CD4-positive, alpha-beta T cell treated with Interferon gamma for 1 hour (primary cell): ENCODE data around the gene AFDN.

ENCODE experiments used
- DNase-seq: peaks from one replicate; pipeline ENCODE4 v3.0.0-alpha.2; 2020

The AFDN gene, protein sequence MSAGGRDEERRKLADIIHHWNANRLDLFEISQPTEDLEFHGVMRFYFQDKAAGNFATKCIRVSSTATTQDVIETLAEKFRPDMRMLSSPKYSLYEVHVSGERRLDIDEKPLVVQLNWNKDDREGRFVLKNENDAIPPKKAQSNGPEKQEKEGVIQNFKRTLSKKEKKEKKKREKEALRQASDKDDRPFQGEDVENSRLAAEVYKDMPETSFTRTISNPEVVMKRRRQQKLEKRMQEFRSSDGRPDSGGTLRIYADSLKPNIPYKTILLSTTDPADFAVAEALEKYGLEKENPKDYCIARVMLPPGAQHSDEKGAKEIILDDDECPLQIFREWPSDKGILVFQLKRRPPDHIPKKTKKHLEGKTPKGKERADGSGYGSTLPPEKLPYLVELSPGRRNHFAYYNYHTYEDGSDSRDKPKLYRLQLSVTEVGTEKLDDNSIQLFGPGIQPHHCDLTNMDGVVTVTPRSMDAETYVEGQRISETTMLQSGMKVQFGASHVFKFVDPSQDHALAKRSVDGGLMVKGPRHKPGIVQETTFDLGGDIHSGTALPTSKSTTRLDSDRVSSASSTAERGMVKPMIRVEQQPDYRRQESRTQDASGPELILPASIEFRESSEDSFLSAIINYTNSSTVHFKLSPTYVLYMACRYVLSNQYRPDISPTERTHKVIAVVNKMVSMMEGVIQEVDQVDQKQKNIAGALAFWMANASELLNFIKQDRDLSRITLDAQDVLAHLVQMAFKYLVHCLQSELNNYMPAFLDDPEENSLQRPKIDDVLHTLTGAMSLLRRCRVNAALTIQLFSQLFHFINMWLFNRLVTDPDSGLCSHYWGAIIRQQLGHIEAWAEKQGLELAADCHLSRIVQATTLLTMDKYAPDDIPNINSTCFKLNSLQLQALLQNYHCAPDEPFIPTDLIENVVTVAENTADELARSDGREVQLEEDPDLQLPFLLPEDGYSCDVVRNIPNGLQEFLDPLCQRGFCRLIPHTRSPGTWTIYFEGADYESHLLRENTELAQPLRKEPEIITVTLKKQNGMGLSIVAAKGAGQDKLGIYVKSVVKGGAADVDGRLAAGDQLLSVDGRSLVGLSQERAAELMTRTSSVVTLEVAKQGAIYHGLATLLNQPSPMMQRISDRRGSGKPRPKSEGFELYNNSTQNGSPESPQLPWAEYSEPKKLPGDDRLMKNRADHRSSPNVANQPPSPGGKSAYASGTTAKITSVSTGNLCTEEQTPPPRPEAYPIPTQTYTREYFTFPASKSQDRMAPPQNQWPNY (N-terminal part only)

DNA sequence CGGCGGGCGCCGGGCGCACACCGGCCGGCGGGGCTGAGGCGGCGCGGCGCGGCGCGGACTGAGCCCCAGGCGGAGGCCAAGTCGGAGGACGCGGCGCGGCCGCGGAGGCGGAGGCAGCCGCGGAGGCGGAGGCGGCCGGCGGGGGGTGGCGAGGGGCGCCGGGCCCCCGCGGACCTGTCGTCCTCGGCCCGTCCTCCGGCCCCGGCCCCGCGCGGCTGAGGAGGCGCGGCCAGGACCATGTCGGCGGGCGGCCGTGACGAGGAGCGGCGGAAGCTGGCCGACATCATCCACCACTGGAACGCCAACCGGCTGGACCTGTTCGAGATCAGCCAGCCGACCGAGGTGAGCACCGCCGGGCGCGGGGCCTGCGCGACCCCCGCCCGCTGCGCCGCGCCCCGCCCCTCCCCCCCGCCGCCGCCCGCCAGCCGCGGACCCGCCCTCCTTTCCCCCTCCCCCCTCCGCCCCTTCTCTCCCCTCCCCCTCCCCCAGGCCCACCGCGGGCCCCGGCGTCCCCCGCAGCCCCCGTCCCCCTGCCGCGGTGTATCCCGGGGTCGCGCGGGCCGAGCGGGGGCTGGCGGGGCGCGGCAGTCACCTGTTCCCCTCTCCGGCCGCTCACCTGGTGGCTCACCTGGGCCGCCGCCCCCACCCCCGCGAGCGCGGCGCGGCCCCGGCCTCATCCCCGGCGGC is at the start of gene AFDN:
Gene AFDN (plus strand): TSS at position 16 of the 687 bp plus-strand sequence. CDS start 222 bp downstream, at position 238.
- DNase-seq, result no peak

DNA sequence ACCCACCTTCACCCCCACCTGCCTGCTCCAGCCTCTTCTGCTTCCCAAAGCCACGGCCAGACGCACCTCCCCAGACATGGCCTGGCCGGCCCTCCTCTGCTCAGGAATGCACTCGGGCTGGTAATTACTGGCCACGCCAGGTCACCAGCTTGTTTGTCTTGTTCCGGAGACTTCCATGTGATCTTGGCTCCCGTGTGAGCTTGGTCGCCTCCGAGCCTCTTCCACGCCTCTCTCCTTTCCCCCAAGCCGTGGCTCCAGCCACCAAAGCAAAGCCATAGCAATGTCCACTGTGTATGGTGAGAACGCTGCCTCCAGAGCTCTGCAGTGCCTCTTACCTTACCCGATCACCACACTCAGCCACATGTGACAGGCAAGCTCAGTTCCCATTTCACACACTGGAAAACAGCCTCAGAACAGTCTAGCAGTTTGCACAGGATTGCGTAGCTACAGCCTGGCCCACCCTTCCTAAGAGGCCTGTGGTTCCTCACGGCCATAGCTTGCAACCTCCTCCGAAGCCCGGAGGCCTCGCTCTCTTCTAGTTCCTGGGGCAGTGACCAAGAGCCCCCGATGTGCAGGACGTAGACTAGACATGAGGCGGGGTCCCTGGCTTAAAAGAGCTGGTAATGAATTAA is 48.1 kb upstream of the AFDN start:
- DNase-seq, result no peak

- DNase-seq, result no peak
These were observed 47.4 kb upstream of the AFDN start for GRCh38 chr6:167779129-167779992.

- no peak for DNase-seq
These were observed 46.6 kb upstream of the AFDN start for GRCh38 chr6:167779993-167780655.

DNA sequence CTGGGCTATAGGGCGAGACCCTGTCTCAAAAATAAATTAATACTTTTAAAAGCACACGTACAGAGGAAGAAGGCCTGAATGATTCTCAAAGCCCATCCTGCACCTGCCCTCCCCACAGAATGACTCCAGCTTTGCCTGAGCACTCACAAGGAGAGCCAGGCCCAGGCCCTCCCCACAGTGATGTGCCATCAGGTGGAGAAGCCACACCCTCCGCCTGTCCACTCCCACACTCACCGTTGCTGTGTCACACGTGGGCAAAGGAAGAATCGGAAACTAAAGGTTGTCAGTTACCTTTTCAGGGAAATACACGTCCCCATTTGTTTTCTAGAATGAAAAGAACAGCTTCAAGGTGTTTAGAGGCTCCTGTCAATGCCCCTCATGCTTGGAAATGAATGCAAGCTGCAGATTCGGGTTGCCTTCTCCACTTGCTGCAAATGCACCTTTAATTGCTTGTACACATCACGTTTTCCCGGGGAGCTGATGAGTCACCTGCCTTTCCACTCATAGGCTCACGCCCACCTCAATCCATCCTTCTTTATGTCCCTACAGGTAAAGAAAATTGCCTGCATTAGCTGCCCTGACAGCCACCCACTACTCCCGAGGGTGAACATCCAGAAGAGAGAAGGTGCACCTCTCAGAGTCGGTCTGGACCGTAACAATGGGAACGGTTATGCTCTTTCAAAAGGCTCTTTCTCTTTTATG is 45.5 kb upstream of the AFDN start:
- no peak for DNase-seq

DNA sequence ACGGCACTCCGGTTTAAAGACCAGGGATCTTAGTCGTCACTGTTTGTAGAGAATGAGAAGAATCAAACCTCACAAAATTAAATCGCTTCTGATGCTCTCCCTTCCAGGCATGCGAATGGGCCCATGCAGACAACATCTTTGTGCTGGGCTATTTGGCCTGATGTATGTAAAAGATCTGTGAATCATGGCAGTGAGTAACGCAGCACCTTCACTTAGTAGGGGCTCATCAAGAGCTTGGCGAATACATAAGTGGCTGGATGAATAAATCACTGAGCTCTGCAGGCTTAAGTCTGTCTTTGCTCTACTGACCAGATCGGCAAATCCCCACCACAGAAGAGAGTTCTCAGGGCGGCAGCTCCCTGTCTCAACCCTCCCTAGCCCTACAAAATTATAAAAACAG is 44.8 kb upstream of the AFDN start:
- no peak for DNase-seq

GRCh38 chr6:167782698-167783517 is 43.8 kb upstream of the AFDN start:
- no peak for DNase-seq

DNA sequence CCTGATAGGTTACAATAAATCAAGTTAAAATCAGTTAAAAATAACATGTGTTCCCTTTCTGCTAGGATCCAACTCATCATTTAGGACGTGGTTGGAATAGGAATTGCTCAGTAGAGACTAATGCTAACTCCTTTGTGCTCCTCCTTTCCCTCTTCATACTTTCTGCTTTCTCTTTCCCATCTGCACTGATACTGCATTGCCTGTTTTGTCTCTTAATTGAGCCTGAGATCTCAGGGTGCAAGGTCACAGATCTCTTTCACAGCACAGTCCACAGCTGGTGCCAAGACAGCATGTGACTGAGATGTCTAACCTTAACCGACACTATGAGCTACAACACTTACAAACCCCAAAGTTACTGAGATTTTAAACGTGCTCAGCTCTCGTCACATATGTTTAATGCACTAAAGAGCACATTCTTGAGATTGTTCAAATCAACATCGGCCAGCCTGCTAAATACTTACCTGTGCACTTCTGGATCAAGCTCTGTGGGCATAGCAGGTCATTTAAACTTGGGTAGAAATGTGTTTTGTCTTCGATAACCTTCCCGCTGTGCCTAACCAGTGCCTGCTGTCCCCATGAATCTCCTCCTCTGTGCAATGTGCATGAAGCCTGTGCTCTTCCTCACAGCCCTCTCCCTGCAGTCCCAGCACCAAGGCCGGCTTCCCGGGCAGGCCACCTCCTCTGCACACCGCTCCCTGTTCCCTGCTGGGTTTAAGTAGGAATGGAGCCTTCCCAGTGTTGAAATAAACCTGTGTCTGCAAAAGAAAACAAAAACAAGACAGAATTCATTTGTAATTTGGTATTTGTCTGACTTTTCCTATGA is 39.6 kb upstream of the AFDN start:
- DNase-seq, result no peak

DNA sequence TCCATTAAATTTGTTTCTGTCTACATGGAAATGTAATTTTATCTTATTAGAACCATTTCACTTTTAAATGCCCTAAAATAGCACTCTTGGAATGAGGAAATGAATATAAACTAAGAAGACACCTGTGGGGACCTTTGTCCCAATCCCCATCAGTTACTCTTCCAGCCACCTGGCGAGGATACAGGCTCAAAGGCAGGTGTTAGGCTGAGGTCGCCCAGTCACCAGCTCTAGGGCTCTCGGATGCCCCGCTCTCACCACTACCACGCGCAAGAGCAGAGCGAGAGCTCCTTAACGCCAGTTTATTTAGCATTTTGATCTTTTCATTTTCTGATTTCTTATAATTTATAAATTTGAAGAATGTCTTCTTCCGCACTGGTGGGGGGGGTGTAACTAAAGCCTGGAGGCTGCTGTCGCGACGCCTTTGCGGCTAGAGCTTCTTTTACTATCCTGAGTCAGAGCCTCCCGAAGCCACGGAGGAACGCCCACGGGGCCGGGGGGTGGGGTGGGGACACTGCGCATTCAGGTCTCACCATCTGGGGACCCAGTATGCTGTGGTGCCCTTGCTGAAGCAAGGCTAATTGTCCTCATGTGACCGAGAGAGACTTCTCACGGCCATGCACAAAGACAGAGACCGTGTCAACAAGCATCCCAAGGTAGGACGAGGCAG is 38.7 kb upstream of the AFDN start:
- no peak for DNase-seq

DNA sequence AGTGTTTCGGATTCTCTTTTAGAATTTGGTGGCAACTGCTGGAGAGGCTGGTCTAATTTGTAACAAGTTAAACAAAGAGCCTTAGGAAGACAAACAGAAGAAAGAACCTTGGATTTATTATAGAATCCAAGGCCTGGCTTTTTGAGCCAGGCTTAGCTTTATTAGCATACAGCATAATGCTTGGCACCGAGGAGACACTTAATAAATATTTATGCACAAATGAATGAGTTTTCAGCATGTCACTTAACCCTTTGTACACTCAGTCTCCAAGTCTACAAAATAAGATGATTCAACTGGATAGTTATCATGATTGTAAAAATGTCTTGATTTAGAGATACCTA is 38.2 kb upstream of the AFDN start:
- DNase-seq, result no peak

GRCh38 chr6:167789358-167789757 is 37.4 kb upstream of the AFDN start:
- no peak for DNase-seq

- no peak for DNase-seq
These were observed 35.5 kb upstream of the AFDN start for GRCh38 chr6:167791091-167791779.

- no peak for DNase-seq
These were observed 34.8 kb upstream of the AFDN start for GRCh38 chr6:167791780-167792478.

GRCh38 chr6:167793421-167793820 is 33.3 kb upstream of the AFDN start:
- DNase-seq, result no peak

- DNase-seq, result no peak
These were observed 32.3 kb upstream of the AFDN start for GRCh38 chr6:167794161-167795157.
